Nephron (organoid): ENCODE data around the gene TBC1D5.

Source experiments
- H3K27ac Mint-ChIP-seq, 3 experiments: 2 replicates each; pipeline ENCODE4 v1.8.0; 2020; ENCODE audit warnings: mixed read lengths in 3 of 3, mild to moderate bottlenecking in 2 of 3, moderate library complexity in 1 of 3
- H3K27me3 Mint-ChIP-seq: 2 replicates; pipeline ENCODE4 v1.8.0; 2021; ENCODE audit warnings: low read depth, mild to moderate bottlenecking, moderate library complexity, mixed read lengths
- H3K36me3 Mint-ChIP-seq: 2 replicates; pipeline ENCODE4 v1.8.0; 2020; ENCODE audit warnings: low read depth, mixed read lengths
- H3K4me1 Mint-ChIP-seq: 2 replicates; pipeline ENCODE4 v1.8.0; 2020; ENCODE audit warnings: mixed read lengths
- H3K4me3 Mint-ChIP-seq, 3 experiments: 2 replicates each; pipeline ENCODE4 v1.8.0; 2020; ENCODE audit warnings: mild to moderate bottlenecking in 3 of 3, mixed read lengths in 3 of 3, moderate library complexity in 2 of 3
- H3K9me3 Mint-ChIP-seq: 2 replicates; pipeline ENCODE4 v1.8.0; 2020; ENCODE audit warnings: mixed read lengths
- CTCF ChIP-seq, 3 experiments: fragments of 200-600 bp; sonication (generic); IDR thresholded peaks; one replicate each; pipeline ENCODE4 v1.5.0; 2021; ENCODE audit warnings: antibody characterized with exemption in 3 of 3; ENCODE audit not compliant: unreplicated experiment in 3 of 3

TBC1D5 gene

DNA sequence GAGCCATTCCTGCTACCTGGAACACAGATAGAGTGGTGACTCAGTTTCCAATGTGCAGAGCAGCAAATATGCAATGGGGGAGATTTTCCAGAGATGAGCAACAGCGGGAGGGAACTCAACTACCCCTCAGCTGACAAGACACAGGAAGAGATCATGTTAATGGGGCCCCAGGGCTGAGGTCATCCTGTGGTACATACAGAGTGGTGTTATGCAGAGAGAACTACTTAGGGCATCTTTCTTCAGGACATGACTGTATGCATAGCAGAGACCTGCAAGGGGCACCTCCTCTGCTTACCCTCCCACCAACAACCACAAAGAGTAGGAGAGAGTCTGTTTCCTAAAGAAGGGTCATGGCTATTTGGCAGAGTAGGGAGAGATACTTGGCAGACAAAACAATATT is 6.8 kb upstream of the TBC1D5 start:
- Mint-ChIP-seq H3K27ac (no peak overlapping the region), H3K27me3 (peaks cover 4% of the 10 kb centered on the region), H3K9me3 (peaks cover 2% of the 10 kb centered on the region), H3K36me3 (no peaks in the 10 kb centered on the region), H3K4me3 (no peak overlapping the region), H3K4me1 (peaks cover 51% of the 10 kb centered on the region)
- TF ChIP-seq CTCF (IDR thresholded peaks at IDR 0.05; ENCODE audit: unreplicated experiment in 3 of 3), result no peak

DNA sequence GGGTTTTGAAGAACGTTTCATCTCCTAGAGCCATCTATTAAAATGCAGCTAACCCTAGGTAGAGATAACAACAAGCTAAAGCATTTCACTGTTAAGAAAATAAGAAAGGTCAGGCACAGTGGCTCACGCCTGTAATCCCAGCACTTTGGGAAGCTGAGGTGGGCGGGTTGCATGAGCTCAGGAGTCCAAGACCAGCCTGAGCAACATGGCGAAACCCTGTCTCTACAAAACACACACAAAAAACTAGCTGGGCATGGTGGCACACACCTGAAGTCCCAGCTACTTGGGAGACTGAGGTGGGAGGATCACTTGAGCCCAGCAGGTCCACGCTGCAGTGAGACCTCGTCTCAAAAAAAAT is 5.4 kb upstream of the TBC1D5 start:
- Mint-ChIP-seq H3K27me3 (peaks cover 7% of the 10 kb centered on the region), H3K9me3 (peaks cover 2% of the 10 kb centered on the region), H3K36me3 (no peaks in the 10 kb centered on the region), H3K4me3 (no peak overlapping the region), H3K27ac (peak overlapping the region in 2 of 3 experiments; percentile 4 to 70), H3K4me1 (peaks cover 48% of the 10 kb centered on the region)
- no peak for TF ChIP-seq CTCF (IDR thresholded peaks at IDR 0.05; ENCODE audit: unreplicated experiment in 3 of 3)

DNA sequence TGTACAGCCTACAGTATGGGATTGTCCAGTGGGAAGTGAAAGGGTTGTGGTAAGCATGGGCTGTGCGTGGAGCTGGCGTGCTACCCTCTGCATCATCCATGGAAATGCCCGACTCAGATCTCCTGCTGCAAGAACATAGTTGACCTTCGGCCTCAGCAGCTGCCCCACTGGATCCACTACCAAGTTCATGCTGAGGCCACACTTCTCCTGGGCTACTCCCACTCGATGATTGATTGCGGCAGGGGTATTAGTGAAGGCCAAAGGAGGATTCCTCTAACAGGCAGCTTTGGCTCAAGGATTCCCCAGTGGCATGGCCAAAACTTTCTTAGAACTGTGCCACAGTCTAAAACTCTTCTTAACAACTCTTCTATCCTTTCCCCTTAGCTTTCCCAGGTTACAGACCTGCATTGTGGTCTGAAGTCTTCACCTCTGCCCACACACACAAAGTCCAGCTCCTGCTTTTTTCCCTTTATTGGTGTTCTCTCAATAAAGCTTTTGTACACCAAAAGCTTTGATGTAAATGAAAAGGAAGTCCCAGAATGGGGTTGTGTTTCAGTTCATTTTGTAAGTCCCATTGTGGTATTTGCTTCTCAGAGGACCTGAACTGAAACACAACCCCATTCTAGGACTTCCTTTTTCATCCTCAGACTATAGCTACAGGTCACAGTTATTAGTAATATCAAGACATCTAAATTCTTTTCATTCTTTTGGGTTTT is 4.9 kb upstream of the TBC1D5 start:
- Mint-ChIP-seq H3K27me3 (peaks cover 7% of the 10 kb centered on the region), H3K9me3 (peaks cover 2% of the 10 kb centered on the region), H3K36me3 (no peaks in the 10 kb centered on the region), H3K27ac (peak overlapping the region in 2 of 3 experiments; percentile 4 to 70), H3K4me3 (peak overlapping the region in 1 of 3 experiments; percentile 14), H3K4me1 (peaks cover 43% of the 10 kb centered on the region)
- TF ChIP-seq CTCF (IDR thresholded peaks at IDR 0.05; ENCODE audit: unreplicated experiment in 3 of 3), result no peak

DNA sequence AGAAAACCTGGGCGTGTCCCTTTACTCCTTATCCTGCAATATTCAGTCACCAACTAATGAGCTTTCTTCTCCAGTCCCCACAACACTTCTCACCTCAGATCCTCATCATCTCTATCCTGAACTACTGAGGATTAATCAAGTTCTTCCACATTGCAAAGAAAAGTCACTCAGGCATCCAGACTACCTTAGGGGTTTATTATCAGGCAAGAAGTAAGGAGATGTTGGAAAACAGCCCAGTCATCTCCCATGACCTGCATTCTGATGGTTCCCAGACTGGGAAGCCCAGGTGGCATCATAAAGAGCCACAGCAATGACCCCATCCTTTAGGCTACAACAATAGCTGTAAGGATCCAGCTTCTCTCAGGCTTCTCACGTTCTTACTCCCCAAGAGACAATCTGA is 3.5 kb upstream of the TBC1D5 start:
- Mint-ChIP-seq H3K9me3 (peaks cover 2% of the 10 kb centered on the region), H3K27ac (peak overlapping the region in 1 of 3 experiments; percentile 12), H3K4me1 (peaks cover 50% of the 10 kb centered on the region), H3K4me3 (peak overlapping the region in 1 of 3 experiments; percentile 5), H3K36me3 (no peaks in the 10 kb centered on the region), H3K27me3 (peaks cover 7% of the 10 kb centered on the region)
- TF ChIP-seq CTCF (IDR thresholded peaks at IDR 0.05; ENCODE audit: unreplicated experiment in 3 of 3), result no peak

DNA sequence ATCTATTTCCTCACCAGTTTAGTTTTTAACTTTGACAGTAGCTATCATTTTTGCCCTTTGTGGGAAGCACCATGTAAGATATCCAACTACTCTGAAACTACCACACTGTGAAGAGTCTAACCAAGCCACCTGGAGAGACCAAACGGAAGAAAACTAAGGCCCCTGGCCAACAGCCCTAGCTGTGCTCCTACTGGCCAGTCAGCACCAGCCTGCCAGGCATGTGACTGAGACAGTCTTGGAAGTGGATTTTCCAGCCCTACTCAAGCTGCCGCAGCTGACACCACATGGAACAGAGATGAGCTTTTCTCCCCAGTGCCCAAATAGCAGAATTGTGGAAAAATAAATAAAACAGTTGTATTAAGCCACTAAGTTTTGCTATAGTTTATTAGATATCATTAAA is 2.9 kb upstream of the TBC1D5 start:
- no peak for TF ChIP-seq CTCF (IDR thresholded peaks at IDR 0.05; ENCODE audit: unreplicated experiment in 3 of 3)
- peaks cover 56% of the 10 kb centered on the region for H3K4me1 Mint-ChIP-seq
- no peak overlapping the region for H3K27ac Mint-ChIP-seq
- H3K4me3 Mint-ChIP-seq, result no peak overlapping the region
- peaks cover 2% of the 10 kb centered on the region for H3K9me3 Mint-ChIP-seq
- no peaks in the 10 kb centered on the region for H3K36me3 Mint-ChIP-seq
- H3K27me3 Mint-ChIP-seq, result peaks cover 7% of the 10 kb centered on the region

- Mint-ChIP-seq H3K36me3 (no peaks in the 10 kb centered on the region), H3K27ac (peak overlapping the region in 1 of 3 experiments; percentile 47), H3K27me3 (peaks cover 7% of the 10 kb centered on the region), H3K4me1 (peaks cover 52% of the 10 kb centered on the region), H3K4me3 (peak overlapping the region; percentile 43 to 73 (median 45)), H3K9me3 (peaks cover 2% of the 10 kb centered on the region)
- TF ChIP-seq CTCF (IDR thresholded peaks at IDR 0.05; ENCODE audit: unreplicated experiment in 3 of 3), result no peak
Measured at GRCh38 chr3:17744693-17745092, 2.3 kb upstream of the TBC1D5 start.
